Suprapubic skin (tissue), 4 donors: ENCODE data around the gene NACC2.

ENCODE experiments used
- EP300 ChIP-seq: sonication (generic); formaldehyde crosslinking; IDR thresholded peaks from one replicate; pipeline ENCODE4 v1.6.1; 2017; ENCODE audit warnings: antibody characterized with exemption
- POLR2AphosphoS5 ChIP-seq, 3 donors: sonication (generic); formaldehyde crosslinking; IDR thresholded peaks; one replicate each; pipeline ENCODE4 v1.6.1; 2017; ENCODE audit warnings: antibody characterized with exemption in 3 of 3
- TF ChIP-seq, protein P1 (sequence below), 2 donors: fragments of 200-600 bp in 1 of 2; fragments of 450-650 bp in 1 of 2; sonication (generic) in 1 of 2; IDR thresholded peaks; one replicate each; pipeline ENCODE4 v1.5.1; 2016 to 2019; ENCODE audit warnings: antibody characterized with exemption in 2 of 2, mild to moderate bottlenecking in 1 of 2, moderate library complexity in 1 of 2

- TF ChIP-seq, protein P1, sequence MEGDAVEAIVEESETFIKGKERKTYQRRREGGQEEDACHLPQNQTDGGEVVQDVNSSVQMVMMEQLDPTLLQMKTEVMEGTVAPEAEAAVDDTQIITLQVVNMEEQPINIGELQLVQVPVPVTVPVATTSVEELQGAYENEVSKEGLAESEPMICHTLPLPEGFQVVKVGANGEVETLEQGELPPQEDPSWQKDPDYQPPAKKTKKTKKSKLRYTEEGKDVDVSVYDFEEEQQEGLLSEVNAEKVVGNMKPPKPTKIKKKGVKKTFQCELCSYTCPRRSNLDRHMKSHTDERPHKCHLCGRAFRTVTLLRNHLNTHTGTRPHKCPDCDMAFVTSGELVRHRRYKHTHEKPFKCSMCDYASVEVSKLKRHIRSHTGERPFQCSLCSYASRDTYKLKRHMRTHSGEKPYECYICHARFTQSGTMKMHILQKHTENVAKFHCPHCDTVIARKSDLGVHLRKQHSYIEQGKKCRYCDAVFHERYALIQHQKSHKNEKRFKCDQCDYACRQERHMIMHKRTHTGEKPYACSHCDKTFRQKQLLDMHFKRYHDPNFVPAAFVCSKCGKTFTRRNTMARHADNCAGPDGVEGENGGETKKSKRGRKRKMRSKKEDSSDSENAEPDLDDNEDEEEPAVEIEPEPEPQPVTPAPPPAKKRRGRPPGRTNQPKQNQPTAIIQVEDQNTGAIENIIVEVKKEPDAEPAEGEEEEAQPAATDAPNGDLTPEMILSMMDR (IDR thresholded peaks at IDR 0.05): no peak
- no peak for TF ChIP-seq EP300
- TF ChIP-seq POLR2AphosphoS5 (IDR thresholded peaks at IDR 0.05): no peak
Observed at GRCh38 chr9:136115641-136116359, 20.7 kb upstream of the NACC2 start.
